HL-60 (cell line): Measurements from ENCODE around the gene HSPA4L.

Experiments
- DNase-seq, 2 experiments: peaks; one replicate each; pipeline ENCODE4 v3.0.0-alpha.2; 2010 to 2020; ENCODE audit warnings: low read depth in 1 of 2, low spot score in 1 of 2
- H3K27ac ChIP-seq: fragments of 250-450 bp; sonication (Bioruptor Pico); replicated peaks from 2 replicates; pipeline ENCODE4 v1.5.1; 2020; ENCODE audit warnings: mild to moderate bottlenecking, moderate library complexity
- H3K27me3 ChIP-seq: fragments of 250-450 bp; sonication (Bioruptor Pico); 2 replicates; pipeline ENCODE4 v1.5.1; 2021; ENCODE audit warnings: mild to moderate bottlenecking, moderate library complexity; ENCODE audit not compliant: insufficient read depth, poor library complexity, severe bottlenecking
- H3K4me3 ChIP-seq: replicated peaks from 2 replicates; pipeline ENCODE4 v1.5.1; 2011; ENCODE audit warnings: mild to moderate bottlenecking, control low read depth, low read length; ENCODE audit not compliant: insufficient read depth
- GABPA ChIP-seq: IDR thresholded peaks from 2 replicates; pipeline ENCODE4 v1.6.1; 2012; ENCODE audit warnings: low read depth
- POLR2AphosphoS5 ChIP-seq: IDR thresholded peaks from 2 replicates; pipeline ENCODE4 v1.6.1; 2012; ENCODE audit warnings: low read depth
- SPI1 ChIP-seq: IDR thresholded peaks from 2 replicates; pipeline ENCODE4 v1.6.1; 2012; ENCODE audit warnings: low read depth, mild to moderate bottlenecking, borderline replicate concordance
- TF ChIP-seq, protein P1 (sequence below): IDR thresholded peaks from 2 replicates; pipeline ENCODE4 v1.6.1; 2012; ENCODE audit warnings: low read depth; ENCODE audit not compliant: insufficient replicate concordance
- TF ChIP-seq, protein P2 (sequence below): IDR thresholded peaks from one replicate; pipeline ENCODE4 v1.5.1; 2011; ENCODE audit warnings: low read length, control low read depth, inconsistent platforms; ENCODE audit not compliant: insufficient read depth

HSPA4L gene

GRCh38 chr4:127856813-127857447 is 74.8 kb downstream of the HSPA4L start:
- H3K27me3 ChIP-seq: no peaks in the 10 kb centered on the region
- no peak overlapping the region for H3K4me3 ChIP-seq
- no peak for DNase-seq
- TF ChIP-seq, protein P1, sequence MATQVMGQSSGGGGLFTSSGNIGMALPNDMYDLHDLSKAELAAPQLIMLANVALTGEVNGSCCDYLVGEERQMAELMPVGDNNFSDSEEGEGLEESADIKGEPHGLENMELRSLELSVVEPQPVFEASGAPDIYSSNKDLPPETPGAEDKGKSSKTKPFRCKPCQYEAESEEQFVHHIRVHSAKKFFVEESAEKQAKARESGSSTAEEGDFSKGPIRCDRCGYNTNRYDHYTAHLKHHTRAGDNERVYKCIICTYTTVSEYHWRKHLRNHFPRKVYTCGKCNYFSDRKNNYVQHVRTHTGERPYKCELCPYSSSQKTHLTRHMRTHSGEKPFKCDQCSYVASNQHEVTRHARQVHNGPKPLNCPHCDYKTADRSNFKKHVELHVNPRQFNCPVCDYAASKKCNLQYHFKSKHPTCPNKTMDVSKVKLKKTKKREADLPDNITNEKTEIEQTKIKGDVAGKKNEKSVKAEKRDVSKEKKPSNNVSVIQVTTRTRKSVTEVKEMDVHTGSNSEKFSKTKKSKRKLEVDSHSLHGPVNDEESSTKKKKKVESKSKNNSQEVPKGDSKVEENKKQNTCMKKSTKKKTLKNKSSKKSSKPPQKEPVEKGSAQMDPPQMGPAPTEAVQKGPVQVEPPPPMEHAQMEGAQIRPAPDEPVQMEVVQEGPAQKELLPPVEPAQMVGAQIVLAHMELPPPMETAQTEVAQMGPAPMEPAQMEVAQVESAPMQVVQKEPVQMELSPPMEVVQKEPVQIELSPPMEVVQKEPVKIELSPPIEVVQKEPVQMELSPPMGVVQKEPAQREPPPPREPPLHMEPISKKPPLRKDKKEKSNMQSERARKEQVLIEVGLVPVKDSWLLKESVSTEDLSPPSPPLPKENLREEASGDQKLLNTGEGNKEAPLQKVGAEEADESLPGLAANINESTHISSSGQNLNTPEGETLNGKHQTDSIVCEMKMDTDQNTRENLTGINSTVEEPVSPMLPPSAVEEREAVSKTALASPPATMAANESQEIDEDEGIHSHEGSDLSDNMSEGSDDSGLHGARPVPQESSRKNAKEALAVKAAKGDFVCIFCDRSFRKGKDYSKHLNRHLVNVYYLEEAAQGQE: no peak
- TF ChIP-seq, protein P2, sequence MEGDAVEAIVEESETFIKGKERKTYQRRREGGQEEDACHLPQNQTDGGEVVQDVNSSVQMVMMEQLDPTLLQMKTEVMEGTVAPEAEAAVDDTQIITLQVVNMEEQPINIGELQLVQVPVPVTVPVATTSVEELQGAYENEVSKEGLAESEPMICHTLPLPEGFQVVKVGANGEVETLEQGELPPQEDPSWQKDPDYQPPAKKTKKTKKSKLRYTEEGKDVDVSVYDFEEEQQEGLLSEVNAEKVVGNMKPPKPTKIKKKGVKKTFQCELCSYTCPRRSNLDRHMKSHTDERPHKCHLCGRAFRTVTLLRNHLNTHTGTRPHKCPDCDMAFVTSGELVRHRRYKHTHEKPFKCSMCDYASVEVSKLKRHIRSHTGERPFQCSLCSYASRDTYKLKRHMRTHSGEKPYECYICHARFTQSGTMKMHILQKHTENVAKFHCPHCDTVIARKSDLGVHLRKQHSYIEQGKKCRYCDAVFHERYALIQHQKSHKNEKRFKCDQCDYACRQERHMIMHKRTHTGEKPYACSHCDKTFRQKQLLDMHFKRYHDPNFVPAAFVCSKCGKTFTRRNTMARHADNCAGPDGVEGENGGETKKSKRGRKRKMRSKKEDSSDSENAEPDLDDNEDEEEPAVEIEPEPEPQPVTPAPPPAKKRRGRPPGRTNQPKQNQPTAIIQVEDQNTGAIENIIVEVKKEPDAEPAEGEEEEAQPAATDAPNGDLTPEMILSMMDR: no peak
- no peak overlapping the region for H3K27ac ChIP-seq

DNA sequence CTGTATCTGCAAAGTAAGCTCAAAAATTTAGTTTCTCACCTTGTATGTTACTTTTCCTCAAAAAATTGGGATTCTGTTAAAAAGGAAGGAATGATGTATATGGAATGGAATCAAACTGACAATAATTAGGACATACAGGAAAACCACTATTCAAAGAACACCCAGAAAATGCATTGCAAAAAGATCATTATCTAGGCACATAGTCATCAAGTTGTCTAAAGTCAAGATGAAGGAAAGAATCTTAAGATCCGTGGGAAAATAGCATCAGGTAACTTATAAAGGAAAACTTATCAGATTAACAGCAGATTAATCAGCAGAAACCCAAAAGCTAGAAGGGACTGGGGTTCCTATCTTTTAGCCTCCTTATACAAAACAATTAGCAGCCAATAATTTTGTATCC is 75.5 kb downstream of the HSPA4L start:
- DNase-seq: no peak
- Histone ChIP-seq H3K27ac (no peak overlapping the region), H3K4me3 (no peak overlapping the region), H3K27me3 (no peaks in the 10 kb centered on the region)
- TF ChIP-seq, protein P1: no peak
- TF ChIP-seq POLR2AphosphoS5: no peak
- TF ChIP-seq SPI1: no peak
- TF ChIP-seq, protein P2: no peak
- no peak for TF ChIP-seq GABPA

DNA sequence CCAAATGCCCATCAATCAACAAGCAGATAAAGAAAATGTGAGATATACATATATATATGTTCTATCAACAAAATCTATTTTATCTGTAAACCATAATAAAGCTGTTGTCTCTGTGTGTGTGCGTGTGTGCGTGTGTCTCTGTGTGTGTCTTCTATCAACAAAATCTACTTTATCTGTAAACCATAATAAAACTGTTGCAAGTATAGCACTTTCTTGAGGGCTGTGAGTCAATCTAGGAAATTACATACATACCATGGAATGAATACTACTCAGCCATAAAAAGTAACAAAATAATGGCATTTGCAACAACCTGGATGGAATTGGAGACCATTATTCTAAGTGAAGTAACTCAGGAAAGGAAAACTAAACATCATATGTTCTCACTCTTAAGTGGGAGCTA is 86.1 kb downstream of the HSPA4L start:
- H3K4me3 ChIP-seq: no peak overlapping the region
- no peak for DNase-seq
- no peak overlapping the region for H3K27ac ChIP-seq
- no peaks in the 10 kb centered on the region for H3K27me3 ChIP-seq
- TF ChIP-seq GABPA (no peak), POLR2AphosphoS5 (no peak), SPI1 (no peak)
- TF ChIP-seq, protein P1: no peak
- TF ChIP-seq, protein P2: no peak
